Adrenal gland (tissue), 12 donors: ENCODE measurements around the gene CLDN5. TPM values are rescaled to one million over a fixed set of nuclear protein-coding genes. Genes with fewer than 3 reads are reported as not detected.

ENCODE experiments used
- DNase-seq, 7 donors: peaks; one replicate each; pipeline ENCODE4 v3.0.0-alpha.2; 2019 to 2020
- H3K27ac ChIP-seq, 5 donors: fragments of 200-600 bp; sonication (generic) in 4 of 5; 1 replicate in 3 of 5; 2 replicates in 2 of 5; pipeline versions ENCODE4 v1.5.1 to v1.8.0; 2016 to 2020; ENCODE audit warnings: mild to moderate bottlenecking in 1 of 5
- H3K27me3 ChIP-seq: fragments of 200-600 bp; 2 replicates; pipeline ENCODE4 v1.8.0; 2021
- H3K36me3 ChIP-seq, 2 donors: fragments of 200-600 bp; replicated peaks in 1 of 2; 1 replicate in 1 of 2; 2 replicates in 1 of 2; pipeline versions ENCODE4 v1.5.1 to v1.8.0; 2018 to 2022
- H3K4me1 ChIP-seq, 2 donors: fragments of 200-600 bp; replicated peaks in 1 of 2; 1 replicate in 1 of 2; 2 replicates in 1 of 2; pipeline versions ENCODE4 v1.5.1 to v1.8.0; 2018 to 2021
- H3K4me3 ChIP-seq, 4 donors: fragments of 200-600 bp; sonication (generic) in 3 of 4; one replicate each; pipeline ENCODE4 v1.5.1; 2016 to 2018
- H3K9me3 ChIP-seq, 3 donors: fragments of 200-600 bp; sonication (generic) in 1 of 3; replicated peaks in 1 of 3; 1 replicate in 2 of 3; 2 replicates in 1 of 3; pipeline versions ENCODE4 v1.5.1 to v1.8.0; 2016 to 2021
- CTCF ChIP-seq, 6 experiments: fragments of 450-650 bp in 4 of 6; fragments of 200-600 bp in 2 of 6; sonication (generic) in 1 of 6; IDR thresholded peaks; 1 replicate in 5 of 6; 2 replicates in 1 of 6; pipeline versions ENCODE4 v1.5.1 to v1.8.0; 2016 to 2021; ENCODE audit warnings: antibody characterized with exemption in 6 of 6, mild to moderate bottlenecking in 2 of 6, moderate library complexity in 1 of 6
- POLR2A ChIP-seq, 2 donors: fragments of 450-650 bp; IDR thresholded peaks; one replicate each; pipeline ENCODE4 v1.6.1; 2017; ENCODE audit warnings: antibody characterized with exemption in 2 of 2, mild to moderate bottlenecking in 2 of 2, moderate library complexity in 1 of 2
- WGBS, 4 donors: extraction: QIAGEN DNeasy Blood & Tissue Kit in 2 of 4; methylation state at CpG; one replicate each; pipeline versions ENCODE4 v1.1.5 to v1.1.7; 2013 to 2017; 5-methylcytosine and 5-hydroxymethylcytosine counted together
- intact Hi-C, 2 donors: fragments of 100-400 bp; cut with DNase I; formaldehyde crosslinking; loops; one replicate each; pipeline versions ENCODE4 v1.14.1 to v1.15.0; 2022 to 2023
- polyA plus RNA-seq, 3 donors: library from polyadenylated mRNA; stranded (reverse); fragments of 200-250 nt in 2 of 3; fragments of 350-450 nt in 1 of 3; fragmentation: Illumina TruSeq in 1 of 3; extraction: RNeasy Lipid Tissue Mini Kit (QIAGEN cat#74804) in 1 of 3; gene quantifications; one replicate each; pipeline ENCODE4 v1.2.3, GENCODE V29; 2013 to 2014
- total RNA-seq, 9 donors: library from RNA; depleted of rRNA in 4 of 9; stranded (reverse); fragments of >200 nt in 4 of 9; fragments of 120-200 nt in 1 of 9; fragmentation: NEBNext Ultra II Directional in 1 of 9; extraction: Animal tissue kit (Norgen Biotek cat#: 25700) in 1 of 9; gene quantifications; one replicate each; pipeline versions ENCODE4 v1.1.0 to v1.2.4, GENCODE V29; 2013 to 2023
- donor health status: healthy with polysubstance abuse.
- donor health status: Bipolar disorder and iron deficiency.
- donor health status: DM: yes; HTN: yes; CAD: no.
- donor health status: DM: no; HTN: no; CAD: no.
- donor health status: DM: no; HTN: no; CAD: no.
- donor health status: DM: yes; HTN: yes; CAD: no.

Gene CLDN5
- total and polyA plus RNA-seq, 12 donors = 0.40 to 122 (median 31.3) TPM

- Histone ChIP-seq H3K27ac (no peak overlapping the region), H3K36me3 (no peaks in the 10 kb centered on the region), H3K4me3 (no peak overlapping the region), H3K4me1 (no peaks in the 10 kb centered on the region), H3K9me3 (no peaks in the 10 kb centered on the region), H3K27me3 (peaks cover 34% of the 10 kb centered on the region)
- DNase-seq = no peak
- intact Hi-C loops = no loop called here
- TF ChIP-seq POLR2A (IDR thresholded peaks at IDR 0.05) (no peak), CTCF (IDR thresholded peaks at IDR 0.05) (no peak)
- WGBS, 4 donors = 46 to 78% (median 67%) methylated on average over 5 to 17 of the region's 17 CpGs
Observed at GRCh38 chr22:19527861-19528417, 3.7 kb upstream of the CLDN5 start.

GRCh38 chr22:19527321-19527721 is 3.1 kb upstream of the CLDN5 start:
- Histone ChIP-seq H3K4me1 (no peaks in the 10 kb centered on the region), H3K36me3 (no peaks in the 10 kb centered on the region), H3K9me3 (no peaks in the 10 kb centered on the region), H3K27me3 (peaks cover 40% of the 10 kb centered on the region), H3K27ac (no peak overlapping the region), H3K4me3 (no peak overlapping the region)
- intact Hi-C loops = no loop called here
- WGBS, 4 donors = 71 to 90% (median 79%) methylated on average over 3 to 5 of the region's 5 CpGs
- DNase-seq = peak in 1 of 7 donors; percentile 23
- no peak for TF ChIP-seq CTCF (IDR thresholded peaks at IDR 0.05)

- Histone ChIP-seq H3K27me3 (peaks cover 43% of the 10 kb centered on the region), H3K36me3 (no peaks in the 10 kb centered on the region), H3K4me1 (no peaks in the 10 kb centered on the region), H3K4me3 (no peak overlapping the region), H3K27ac (no peak overlapping the region), H3K9me3 (no peaks in the 10 kb centered on the region)
- no peak for TF ChIP-seq POLR2A (IDR thresholded peaks at IDR 0.05)
- TF ChIP-seq CTCF (IDR thresholded peaks at IDR 0.05) = no peak
- DNase-seq = no peak
- WGBS, 4 donors = 53 to 86% (median 85%) methylated on average over 4 to 7 of the region's 7 CpGs
- intact Hi-C loops = no loop called here
Observed at GRCh38 chr22:19526702-19527111, 2.5 kb upstream of the CLDN5 start.

GRCh38 chr22:19526076-19526701 is 2.0 kb upstream of the CLDN5 start:
- 92 to 98% (median 94%) methylated on average over 6 to 11 of the region's 11 CpGs for WGBS, 4 donors
- Histone ChIP-seq H3K4me3 (no peak overlapping the region), H3K36me3 (no peaks in the 10 kb centered on the region), H3K9me3 (no peaks in the 10 kb centered on the region), H3K4me1 (no peaks in the 10 kb centered on the region), H3K27ac (no peak overlapping the region), H3K27me3 (peaks cover 43% of the 10 kb centered on the region)
- no peak for DNase-seq
- TF ChIP-seq CTCF (IDR thresholded peaks at IDR 0.05) (no peak), POLR2A (IDR thresholded peaks at IDR 0.05) (no peak)
- intact Hi-C loops = no loop called here
